ENCODE measurements around the gene PRPSAP1. TPM values are rescaled to one million over a fixed set of nuclear protein-coding genes. Genes with fewer than 3 reads are reported as not detected.

The PRPSAP1 gene
- total RNA-seq, 1 experiment from 2014 or later = 38.4 TPM

DNA sequence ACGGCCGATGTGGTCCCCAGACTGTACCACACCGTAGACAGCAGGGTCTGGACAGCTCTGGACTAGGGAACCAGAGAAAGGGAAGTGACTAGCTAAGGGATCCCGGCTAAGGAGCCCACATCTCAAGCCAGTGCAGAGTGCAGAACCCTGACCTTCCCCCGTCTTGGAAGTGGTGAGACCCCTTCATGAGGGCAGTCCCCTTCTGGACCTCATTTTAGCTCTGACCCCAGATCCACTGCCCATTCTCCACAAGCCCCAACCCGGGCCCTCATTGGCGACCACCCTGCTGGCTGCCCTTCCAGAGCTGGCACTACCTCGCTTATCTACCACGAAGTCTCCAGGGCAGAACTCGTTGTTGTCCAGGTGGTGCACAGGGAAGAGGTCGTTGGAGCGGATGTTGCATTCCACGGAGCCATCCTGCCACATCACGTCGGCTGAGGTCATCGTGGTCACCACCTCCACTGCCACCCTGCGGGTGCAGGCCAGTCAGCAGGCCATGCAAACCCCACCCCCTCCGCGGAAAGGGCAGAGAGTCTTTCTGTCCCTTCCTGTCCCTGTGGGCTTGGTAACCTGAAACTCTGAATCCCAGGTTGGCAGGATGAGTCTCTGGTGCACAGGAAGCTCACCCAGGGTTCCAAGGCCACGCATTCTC, 44.9 kb upstream of the PRPSAP1 start:
- Histone ChIP-seq H3K56ac (ENCODE audit: insufficient read length, low read depth, low read length) (no peak overlapping the region), H3K27me3 (ENCODE audit: insufficient read depth, low read length) (no peaks in the 10 kb centered on the region), H3K18ac (ENCODE audit: insufficient read length, low read depth, low read length) (no peak overlapping the region), H3K23me2 (ENCODE audit: insufficient read length, low read depth, low read length, poor library complexity, severe bottlenecking) (no peaks in the 10 kb centered on the region), H3K4ac (ENCODE audit: low read depth, low read length) (no peak overlapping the region), H3K9me3 (ENCODE audit: control insufficient read depth, low read depth, low read length) (no peaks in the 10 kb centered on the region), H2AFZ (ENCODE audit: low read length) (no peak overlapping the region), H3K23ac (ENCODE audit: insufficient read length, low read depth, low read length) (no peak overlapping the region), H3K27ac (ENCODE audit: insufficient read length, low read depth, low read length) (no peak overlapping the region), H3K79me2 (ENCODE audit: insufficient read depth, low read length) (no peaks in the 10 kb centered on the region), H4K5ac (ENCODE audit: insufficient read length, low read depth, low read length) (no peak overlapping the region), H3K79me1 (ENCODE audit: insufficient read depth, low read depth, low read length, poor library complexity, severe bottlenecking) (no peaks in the 10 kb centered on the region), H2BK5ac (ENCODE audit: insufficient read length, low read length) (no peak overlapping the region), H4K8ac (replicated peaks; ENCODE audit: insufficient read length, low read depth, low read length) (no peak overlapping the region), H2BK15ac (ENCODE audit: low read depth, low read length) (no peak overlapping the region), H4K20me1 (ENCODE audit: control insufficient read depth, insufficient read depth, insufficient read length) (peaks cover 4% of the 10 kb centered on the region), H4K91ac (ENCODE audit: insufficient read length, low read depth, low read length) (no peak overlapping the region), H3K14ac (ENCODE audit: insufficient read depth, low read length) (no peak overlapping the region), H2BK120ac (ENCODE audit: low read depth, low read length, poor library complexity, severe bottlenecking) (no peak overlapping the region), H3K4me2 (ENCODE audit: insufficient read depth, insufficient read length, low read length) (no peak overlapping the region), H3T11ph (ENCODE audit: low read length) (no peak overlapping the region), H2AK5ac (ENCODE audit: insufficient read length, low read length) (no peak overlapping the region), H3K4me1 (ENCODE audit: insufficient read depth, low read length) (no peaks in the 10 kb centered on the region), H2BK12ac (ENCODE audit: insufficient read length, low read depth, low read length) (no peak overlapping the region), H2BK20ac (ENCODE audit: low read depth, low read length, poor library complexity, severe bottlenecking) (no peak overlapping the region), H3K9ac (ENCODE audit: extremely low read depth, insufficient read length, low read length) (no peak overlapping the region)
- Mint-ChIP-seq H3K4me1 (no peaks in the 10 kb centered on the region), H3K36me3 (ENCODE audit: insufficient read depth in 1 of 3, low read depth in 3 of 3) (peaks cover 53 to 89% (median 86%) of the 10 kb centered on the region in 3 experiments; a peak in 6 of 7 replicates), H3K9me3 (no peaks in the 10 kb centered on the region), H3K27ac (0 out of 7 replicates have a peak overlapping the region, but pooled peaks of 2 of the 3 experiments have one; percentile 12 to 51), H3K27me3 (ENCODE audit: low read depth) (no peaks in the 10 kb centered on the region), H3K4me3 (no peak overlapping the region)
- no peak for DNase-seq
- no CpG with 5 or more reads among the region's 20 CpGs for WGBS (ENCODE audit: extremely low coverage, insufficient read length, low lambda C conversion rate)
- TF ChIP-seq CTCF (conservative IDR thresholded peaks at IDR 0.05) = no peak

Data from H9 (cell line).